ENCODE measurements around the gene CDC25C. TPM values are rescaled to one million over a fixed set of nuclear protein-coding genes. Genes with fewer than 3 reads are reported as not detected.

Gene CDC25C
- polyA plus RNA-seq, 1 donor from 2014 or later = not detected

- H3K27me3 Mint-ChIP-seq = no peaks in the 10 kb centered on the region
- H3K4me3 Mint-ChIP-seq = peak overlapping the region; percentile 91 to 99 (median 98)
- H3K27ac Mint-ChIP-seq = peak overlapping the region; percentile 95 to 98 (median 96)
- H3K9me3 Mint-ChIP-seq = peaks cover 0 to 5% (median 2%) of the 10 kb centered on the region in 3 donors
- H3K36me3 Mint-ChIP-seq = no peaks in the 10 kb centered on the region
- H3K4me1 Mint-ChIP-seq = peaks cover 33 to 42% (median 36%) of the 10 kb centered on the region in 3 donors
Measured at GRCh38 chr5:138352722-138353559, 21.3 kb upstream of the CDC25C start.

GRCh38 chr5:138352071-138352721 lies 20.6 kb upstream of the CDC25C start, which contains the start of gene KDM3B:
Gene KDM3B (plus strand): TSS chr5:138352685. CDS start chr5:138352796, 111 bp downstream.
- Mint-ChIP-seq H3K36me3 (peaks cover under 1% of the 10 kb centered on the region), H3K27ac (peak within 1 kb of the TSS; percentile 95 to 98 (median 96)), H3K4me3 (peak within 1 kb of the TSS; percentile 91 to 99 (median 98)), H3K4me1 (peaks cover 33 to 42% (median 36%) of the 10 kb centered on the region in 3 donors), H3K27me3 (no peaks in the 10 kb centered on the region), H3K9me3 (peaks cover 0 to 5% (median 2%) of the 10 kb centered on the region in 3 donors)

- H3K27ac Mint-ChIP-seq = peak overlapping the region in 1 of 3 donors; percentile 85
- H3K9me3 Mint-ChIP-seq = peaks cover 0 to 5% (median 2%) of the 10 kb centered on the region in 3 donors
- H3K36me3 Mint-ChIP-seq = peaks cover 1% of the 10 kb centered on the region
- H3K4me3 Mint-ChIP-seq = peak overlapping the region in 3 of 4 donors; percentile 60 to 84 (median 78)
- peaks cover 32 to 42% (median 33%) of the 10 kb centered on the region in 3 donors for H3K4me1 Mint-ChIP-seq
- H3K27me3 Mint-ChIP-seq = no peaks in the 10 kb centered on the region
Measured at GRCh38 chr5:138351517-138351916, 19.9 kb upstream of the CDC25C start.

GRCh38 chr5:138351056-138351455 lies 19.5 kb upstream of the CDC25C start:
- H3K4me1 Mint-ChIP-seq = peaks cover 30 to 38% (median 30%) of the 10 kb centered on the region in 3 donors
- peaks cover 1% of the 10 kb centered on the region for H3K36me3 Mint-ChIP-seq
- H3K9me3 Mint-ChIP-seq = peaks cover 0 to 5% (median 2%) of the 10 kb centered on the region in 3 donors
- peak overlapping the region in 1 of 4 donors; percentile 60 for H3K4me3 Mint-ChIP-seq
- H3K27ac Mint-ChIP-seq = peak overlapping the region in 2 of 3 donors; percentile 40 to 85
- no peaks in the 10 kb centered on the region for H3K27me3 Mint-ChIP-seq

GRCh38 chr5:138350563-138350890 lies 18.9 kb upstream of the CDC25C start:
- peak overlapping the region in 2 of 4 donors; percentile 9 to 60 for H3K4me3 Mint-ChIP-seq
- peak overlapping the region; percentile 40 to 85 (median 47) for H3K27ac Mint-ChIP-seq
- peaks cover 6% of the 10 kb centered on the region for H3K36me3 Mint-ChIP-seq
- peaks cover 25 to 33% (median 25%) of the 10 kb centered on the region in 3 donors for H3K4me1 Mint-ChIP-seq
- no peaks in the 10 kb centered on the region for H3K27me3 Mint-ChIP-seq
- peaks cover 0 to 5% (median 2%) of the 10 kb centered on the region in 3 donors for H3K9me3 Mint-ChIP-seq

GRCh38 chr5:138349852-138350562 lies 18.4 kb upstream of the CDC25C start:
- Mint-ChIP-seq H3K27ac (peak overlapping the region; percentile 40 to 85 (median 47)), H3K4me1 (peaks cover 19 to 28% (median 22%) of the 10 kb centered on the region in 3 donors), H3K9me3 (peaks cover 0 to 5% (median 2%) of the 10 kb centered on the region in 3 donors), H3K36me3 (peaks cover 6% of the 10 kb centered on the region), H3K4me3 (peak overlapping the region in 2 of 4 donors; percentile 9 to 60), H3K27me3 (no peaks in the 10 kb centered on the region)

- H3K4me1 Mint-ChIP-seq = peaks cover 6 to 12% (median 6%) of the 10 kb centered on the region in 3 donors
- H3K36me3 Mint-ChIP-seq = peaks cover 7% of the 10 kb centered on the region
- H3K9me3 Mint-ChIP-seq = peaks cover 0 to 3% (median 2%) of the 10 kb centered on the region in 3 donors
- H3K27ac Mint-ChIP-seq = peak overlapping the region in 1 of 3 donors; percentile 53
- no peak overlapping the region for H3K4me3 Mint-ChIP-seq
- no peaks in the 10 kb centered on the region for H3K27me3 Mint-ChIP-seq
Measured at GRCh38 chr5:138346889-138347288, 15.3 kb upstream of the CDC25C start.

- Mint-ChIP-seq H3K9me3 (no peaks in the 10 kb centered on the region), H3K27ac (no peak overlapping the region), H3K4me3 (no peak overlapping the region), H3K27me3 (no peaks in the 10 kb centered on the region), H3K4me1 (peaks cover 6 to 13% (median 11%) of the 10 kb centered on the region in 3 donors), H3K36me3 (peaks cover 10% of the 10 kb centered on the region)
Measured at GRCh38 chr5:138344887-138345622, 13.5 kb upstream of the CDC25C start.

- Mint-ChIP-seq H3K4me1 (peaks cover 20 to 28% (median 23%) of the 10 kb centered on the region in 3 donors), H3K9me3 (peaks cover 0 to 2% (median 0%) of the 10 kb centered on the region in 3 donors), H3K36me3 (peaks cover 5% of the 10 kb centered on the region), H3K4me3 (peak overlapping the region in 3 of 4 donors; percentile 91 to 98 (median 93)), H3K27me3 (no peaks in the 10 kb centered on the region), H3K27ac (peak overlapping the region; percentile 53 to 92 (median 87))
Measured at GRCh38 chr5:138340008-138340407, 8.4 kb upstream of the CDC25C start.

- Mint-ChIP-seq H3K36me3 (peaks cover 5% of the 10 kb centered on the region), H3K27ac (peak overlapping the region; percentile 87 to 92 (median 92))
Measured at GRCh38 chr5:138339464-138339863, 7.9 kb upstream of the CDC25C start.

GRCh38 chr5:138339091-138339456 lies 7.5 kb upstream of the CDC25C start:
- H3K9me3 Mint-ChIP-seq = peaks cover 0 to 2% (median 0%) of the 10 kb centered on the region in 3 donors

More at GRCh38 chr5:138339464-138339863, 7.9 kb upstream of the CDC25C start:
- H3K9me3 Mint-ChIP-seq = peaks cover 0 to 2% (median 0%) of the 10 kb centered on the region in 3 donors
- no peaks in the 10 kb centered on the region for H3K27me3 Mint-ChIP-seq
- peak overlapping the region; percentile 91 to 98 (median 96) for H3K4me3 Mint-ChIP-seq
- peaks cover 20 to 28% (median 23%) of the 10 kb centered on the region in 3 donors for H3K4me1 Mint-ChIP-seq

GRCh38 chr5:138338411-138339090 lies 6.9 kb upstream of the CDC25C start:
- Mint-ChIP-seq H3K27ac (peak overlapping the region; percentile 92 to 100 (median 92)), H3K27me3 (no peaks in the 10 kb centered on the region), H3K9me3 (peaks cover 0 to 2% (median 0%) of the 10 kb centered on the region in 3 donors), H3K4me1 (peaks cover 20 to 28% (median 23%) of the 10 kb centered on the region in 3 donors), H3K4me3 (peak overlapping the region; percentile 91 to 98 (median 96)), H3K36me3 (peaks cover 5% of the 10 kb centered on the region)

More at GRCh38 chr5:138339091-138339456, 7.5 kb upstream of the CDC25C start:
- Mint-ChIP-seq H3K4me3 (peak overlapping the region; percentile 91 to 98 (median 96)), H3K27ac (peak overlapping the region; percentile 87 to 92 (median 92)), H3K4me1 (peaks cover 20 to 28% (median 23%) of the 10 kb centered on the region in 3 donors), H3K36me3 (peaks cover 5% of the 10 kb centered on the region), H3K27me3 (no peaks in the 10 kb centered on the region)
